IMR-90 (cell line): ENCODE measurements around the gene DIO1. TPM values are rescaled to one million over a fixed set of nuclear protein-coding genes. Genes with fewer than 3 reads are reported as not detected.
A peak's percentile ranks its signal among the peaks of the same experiment; 100 is the strongest.

ENCODE experiments used
- ATAC-seq: fragments of 200-7000 bp; cut with Tn5 transposase; 2 replicates; pipeline ENCODE4 v1.9.1; 2020; ENCODE audit warnings: low read depth, mild to moderate bottlenecking, moderate library complexity
- Bru-seq: library from RNA; stranded (reverse); fragments of 400-500 nt; gene quantifications from one replicate; lab custom pipeline; 2021; lab: Mats Ljungman, UMichigan
- BruChase-seq, 2 experiments: library from RNA; stranded (reverse); fragments of 400-500 nt; gene quantifications; one replicate each; lab custom pipeline; 2021; lab: Mats Ljungman, UMichigan
- BruUV-seq: library from RNA; stranded (reverse); fragments of 400-500 nt; replicated peaks from 2 replicates; lab custom pipeline; 2021; lab: Mats Ljungman, UMichigan
- CTCF ChIA-PET: fragments of 300-600 bp; formaldehyde crosslinking; extraction: SDS; loops from one replicate; lab custom pipeline; 2021; ENCODE audit warnings: antibody characterized with exemption; lab: Yijun Ruan, JAX
- POLR2A ChIA-PET: fragments of 300-600 bp; sonication (Branson Sonifier 250); formaldehyde crosslinking; loops from one replicate; lab custom pipeline; 2022; ENCODE audit warnings: antibody characterized with exemption; ENCODE audit not compliant: unreplicated experiment; lab: Charles Lee
- DNase-seq: peaks from one replicate; pipeline ENCODE4 v3.0.0; 2013
- H2AFZ ChIP-seq: replicated peaks from 2 replicates; pipeline ENCODE3; 2013; ENCODE audit warnings: low read length, mild to moderate bottlenecking; ENCODE audit not compliant: poor library complexity
- H2AK5ac ChIP-seq: 2 replicates; pipeline ENCODE4 v1.6.1; 2013; ENCODE audit warnings: low read depth, low read length, inconsistent platforms
- H2AK9ac ChIP-seq: replicated peaks from 2 replicates; pipeline ENCODE3; 2013; ENCODE audit warnings: mild to moderate bottlenecking, low read depth, low read length, moderate library complexity; ENCODE audit not compliant: poor library complexity
- H2BK120ac ChIP-seq: 2 replicates; pipeline ENCODE4 v1.6.1; 2013; ENCODE audit warnings: low read depth, low read length, inconsistent platforms
- H2BK15ac ChIP-seq: 3 replicates; pipeline ENCODE4 v1.6.1; 2013; ENCODE audit warnings: low read depth, low read length, inconsistent platforms
- H2BK20ac ChIP-seq: 2 replicates; pipeline ENCODE4 v1.6.1; 2013; ENCODE audit warnings: low read depth, mild to moderate bottlenecking, inconsistent platforms, low read length, moderate library complexity
- H2BK5ac ChIP-seq: 2 replicates; pipeline ENCODE4 v1.6.1; 2013; ENCODE audit warnings: mild to moderate bottlenecking, low read depth, low read length, inconsistent platforms; ENCODE audit not compliant: poor library complexity, severe bottlenecking
- H3K14ac ChIP-seq: replicated peaks from 2 replicates; pipeline ENCODE4 v1.6.1; 2013; ENCODE audit warnings: low read depth, low read length, inconsistent platforms
- H3K18ac ChIP-seq: 2 replicates; pipeline ENCODE4 v1.6.1; 2013; ENCODE audit warnings: low read depth, low read length, control low read depth
- H3K23ac ChIP-seq: 2 replicates; pipeline ENCODE4 v1.6.1; 2013; ENCODE audit warnings: low read depth, low read length, inconsistent platforms
- H3K27ac ChIP-seq: 2 replicates; pipeline ENCODE4 v1.5.1; 2013; ENCODE audit warnings: mild to moderate bottlenecking, control low read depth, low read length; ENCODE audit not compliant: insufficient read depth
- H3K27me3 ChIP-seq: 2 replicates; pipeline ENCODE4 v1.6.1; 2013; ENCODE audit warnings: low read length; ENCODE audit not compliant: control insufficient read depth, insufficient read depth
- H3K36me3 ChIP-seq: 2 replicates; pipeline ENCODE4 v1.6.1; 2013; ENCODE audit warnings: low read length, mixed read lengths; ENCODE audit not compliant: control insufficient read depth, insufficient read depth
- H3K4ac ChIP-seq: 2 replicates; pipeline ENCODE4 v1.6.1; 2013; ENCODE audit warnings: low read depth, low read length, inconsistent platforms
- H3K4me1 ChIP-seq: 2 replicates; pipeline ENCODE4 v1.6.1; 2013; ENCODE audit warnings: low read length, mixed read lengths; ENCODE audit not compliant: control insufficient read depth, insufficient read depth
- H3K4me2 ChIP-seq: 2 replicates; pipeline ENCODE4 v1.6.1; 2013; ENCODE audit warnings: low read depth, mild to moderate bottlenecking, control low read depth, low read length, moderate library complexity
- H3K4me3 ChIP-seq: 2 replicates; pipeline ENCODE4 v1.5.1; 2013; ENCODE audit warnings: low read depth, mild to moderate bottlenecking, control low read depth, low read length, moderate library complexity; ENCODE audit not compliant: insufficient read depth
- H3K56ac ChIP-seq: 2 replicates; pipeline ENCODE4 v1.6.1; 2013; ENCODE audit warnings: low read length, inconsistent platforms; ENCODE audit not compliant: insufficient read depth; ENCODE audit errors: extremely low read depth
- H3K79me1 ChIP-seq, 2 experiments: 2 replicates each; pipeline ENCODE4 v1.6.1; 2013; ENCODE audit warnings: low read length in 2 of 2, inconsistent platforms in 1 of 2, low read depth in 1 of 2
- H3K9ac ChIP-seq: 2 replicates; pipeline ENCODE4 v1.6.1; 2013; ENCODE audit warnings: low read depth, low read length, control low read depth
- H3K9me1 ChIP-seq: 2 replicates; pipeline ENCODE4 v1.6.1; 2013; ENCODE audit warnings: low read length, inconsistent platforms; ENCODE audit not compliant: insufficient read depth
- H3K9me3 ChIP-seq: 2 replicates; pipeline ENCODE4 v1.6.1; 2013; ENCODE audit warnings: low read length; ENCODE audit not compliant: control insufficient read depth, insufficient read depth
- H4K20me1 ChIP-seq: 2 replicates; pipeline ENCODE4 v1.6.1; 2013; ENCODE audit warnings: low read length, inconsistent platforms; ENCODE audit not compliant: insufficient read depth
- H4K5ac ChIP-seq: 2 replicates; pipeline ENCODE4 v1.6.1; 2013; ENCODE audit warnings: mild to moderate bottlenecking, low read depth, low read length, control low read depth
- H4K8ac ChIP-seq, 2 experiments: 2 replicates each; pipeline ENCODE4 v1.6.1; 2013; ENCODE audit warnings: low read depth in 2 of 2, low read length in 2 of 2, control low read depth in 1 of 2, inconsistent platforms in 1 of 2
- H4K91ac ChIP-seq: 2 replicates; pipeline ENCODE4 v1.6.1; 2013; ENCODE audit warnings: low read depth, low read length, inconsistent platforms; ENCODE audit not compliant: insufficient read depth
- BHLHE40 ChIP-seq: fragments of 150-350 bp; IDR thresholded peaks from 2 replicates; pipeline ENCODE4 v1.6.1; 2016; ENCODE audit warnings: mild to moderate bottlenecking, low read depth, low read length
- CEBPB ChIP-seq: IDR thresholded peaks from 2 replicates; pipeline ENCODE4 v1.6.1; 2012; ENCODE audit warnings: low read depth, low read length, improper control_type of control experiment
- MAFK ChIP-seq: IDR thresholded peaks from 2 replicates; pipeline ENCODE4 v1.6.1; 2012; ENCODE audit warnings: low read depth, low read length, improper control_type of control experiment
- MAZ ChIP-seq: IDR thresholded peaks from 2 replicates; pipeline ENCODE4 v1.6.1; 2012; ENCODE audit warnings: low read depth, mild to moderate bottlenecking, low read length, improper control_type of control experiment, moderate library complexity, borderline replicate concordance
- MXI1 ChIP-seq: IDR thresholded peaks from 2 replicates; pipeline ENCODE4 v1.6.1; 2012; ENCODE audit warnings: low read depth, mild to moderate bottlenecking, low read length, moderate library complexity, borderline replicate concordance
- NFE2L2 ChIP-seq: fragments of 150-350 bp; IDR thresholded peaks from 2 replicates; pipeline ENCODE4 v1.6.1; 2016; ENCODE audit warnings: low read depth, mild to moderate bottlenecking, low read length
- SMC3 ChIP-seq: fragments of 150-350 bp; IDR thresholded peaks from 2 replicates; pipeline ENCODE4 v1.6.1; 2016; ENCODE audit warnings: low read depth, mild to moderate bottlenecking, antibody characterized with exemption, low read length, moderate library complexity
- WGBS, 2 experiments: methylation state at CpG; one replicate each; pipeline versions ENCODE4 v1.1.5 to v1.1.7; 2013; ENCODE audit warnings: missing lambda C conversion rate in 2 of 2; ENCODE audit not compliant: insufficient read length in 1 of 2; ENCODE audit errors: extremely low coverage in 2 of 2; 5-methylcytosine and 5-hydroxymethylcytosine counted together
- dilution Hi-C: fragments of 300-500 bp; cut with HindIII; formaldehyde crosslinking; loops from one replicate; pipeline ENCODE4 v1.14.3; 2018; ENCODE audit warnings: low sequenced_read_pairs; ENCODE audit not compliant: unreplicated experiment
- in situ Hi-C: fragments of 300-500 bp; cut with MboI; formaldehyde crosslinking; loops from 3 replicates; pipeline ENCODE4 v1.14.3; 2019; ENCODE audit warnings: low sequenced_read_pairs, inconsistent platforms, mixed read lengths
- intact Hi-C: fragments of 100-400 bp; cut with micrococcal nuclease; formaldehyde crosslinking; loops from 2 replicates; pipeline ENCODE4 v1.10.0; 2022
- long read RNA-seq: library from polyadenylated mRNA; unstranded; transcript quantifications from one replicate; pipeline ENCODE4 v2.0.0, GENCODE V29; 2021; ENCODE audit not compliant: unreplicated experiment
- polyA plus RNA-seq, 3 experiments: library from polyadenylated mRNA; depleted of rRNA; stranded (reverse); fragments of >200 nt; gene quantifications; 2 replicates each; pipeline ENCODE4 v1.2.3, GENCODE V29; 2012; ENCODE audit warnings: low replicate concordance in 1 of 3
- total RNA-seq: library from RNA; depleted of rRNA; stranded (reverse); fragments of >200 nt; gene quantifications from 2 replicates; pipeline ENCODE4 v1.2.3, GENCODE V29; 2012; rRNA removed
- TF ChIP-seq, protein P1 (sequence below): fragments of 150-350 bp; IDR thresholded peaks from 2 replicates; pipeline ENCODE4 v1.6.1; 2016; ENCODE audit warnings: low read depth, mild to moderate bottlenecking, low read length, moderate library complexity, borderline replicate concordance
- TF ChIP-seq, protein P2 (sequence below): fragments of 150-350 bp; IDR thresholded peaks from 2 replicates; pipeline ENCODE4 v1.6.1; 2017; ENCODE audit warnings: mild to moderate bottlenecking, antibody characterized with exemption, low read length, low read depth
- TF ChIP-seq, protein P3 (sequence below): conservative IDR thresholded peaks from 2 replicates; pipeline ENCODE4 v1.5.1; 2012; ENCODE audit warnings: mild to moderate bottlenecking, low read depth, low read length, improper control_type of control experiment

Gene DIO1
- total RNA-seq, result not detected in 2 replicates
- polyA plus RNA-seq (2012; rRNA removed), result not detected in 2 replicates
- not detected in 2 replicates for polyA plus RNA-seq (2012; cell fraction: cytosol; rRNA removed)
- polyA plus RNA-seq (2012; cell fraction: nucleus; rRNA removed; ENCODE audit: low replicate concordance), result not detected in 2 replicates
- not detected for Bru-seq, nascent RNA
- BruChase-seq, experiment 1, labeled RNA remaining after a 6-hour chase, result percentile 5 among the genes with signal in this experiment
- BruChase-seq, experiment 2, labeled RNA remaining after a 2-hour chase, result percentile 9 among the genes with signal in this experiment
- long read RNA-seq, result 0 reads

DNA sequence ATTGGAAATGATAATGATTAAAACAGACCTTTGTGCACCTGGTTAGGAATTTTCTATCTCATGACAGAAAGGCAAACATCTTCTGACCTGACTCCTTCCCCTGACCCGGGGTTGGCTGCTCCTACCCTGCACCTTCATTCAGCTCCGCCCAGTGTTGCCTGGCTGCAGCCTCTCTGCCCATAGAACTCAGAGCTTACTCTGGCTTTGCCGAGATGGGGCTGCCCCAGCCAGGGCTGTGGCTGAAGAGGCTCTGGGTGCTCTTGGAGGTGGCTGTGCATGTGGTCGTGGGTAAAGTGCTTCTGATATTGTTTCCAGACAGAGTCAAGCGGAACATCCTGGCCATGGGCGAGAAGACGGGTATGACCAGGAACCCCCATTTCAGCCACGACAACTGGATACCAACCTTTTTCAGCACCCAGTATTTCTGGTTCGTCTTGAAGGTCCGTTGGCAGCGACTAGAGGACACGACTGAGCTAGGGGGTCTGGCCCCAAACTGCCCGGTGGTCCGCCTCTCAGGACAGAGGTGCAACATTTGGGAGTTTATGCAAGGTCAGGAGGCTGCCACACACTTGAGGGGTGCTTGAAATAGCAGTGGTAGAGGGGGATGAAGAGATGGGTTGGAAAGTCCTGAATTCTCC, at the start of gene DIO1:
DIO1 (plus strand) TSS at position 189 of the 638 bp plus-strand sequence; CDS start at position 213, 24 bp downstream.
- CTCF ChIA-PET, result no interaction called here
- BruUV-seq, result no TSS peak

More for the DNA sequence above, at the start of gene DIO1:
- in situ Hi-C loops (no loop called here), dilution Hi-C loops (no loop called here), intact Hi-C loops (no loop called here)
- H3K9ac ChIP-seq, result no peak within 1 kb of the TSS
- no peaks in the 10 kb centered on the region for H3K9me3 ChIP-seq
- no peak within 1 kb of the TSS for H2BK5ac ChIP-seq
- H3K23ac ChIP-seq, result no peak within 1 kb of the TSS
- H3K18ac ChIP-seq, result no peak within 1 kb of the TSS
- 96% methylated on average over 5 of the region's 14 CpGs; no CpG with 5 or more reads in 1 of the 2 experiments for WGBS, 2 experiments
- peaks cover 12% of the 10 kb centered on the region; the same call in 1 of the 2 replicates for H4K20me1 ChIP-seq
- no peak within 1 kb of the TSS for H4K5ac ChIP-seq
- H3K27ac ChIP-seq, result no peak within 1 kb of the TSS
- H2BK120ac ChIP-seq, result no peak within 1 kb of the TSS
- 0 out of 2 replicates have a peak within 1 kb of the TSS, but pooled peaks have one; percentile 33 for H2AK5ac ChIP-seq
- H2AK9ac ChIP-seq, result no peak within 1 kb of the TSS
- peaks cover 18% of the 10 kb centered on the region for H3K9me1 ChIP-seq
- POLR2A ChIA-PET, result interaction anchor here (0.7 kb wide), 1 partner anchor 33 kb away, joined by 4 read pairs; no protein-coding TSS in a partner anchor
- H3K79me1 ChIP-seq, result peaks cover 3 to 7% of the 10 kb centered on the region in 2 experiments
- no peak within 1 kb of the TSS for H2BK20ac ChIP-seq
- H3K4ac ChIP-seq, result 0 out of 2 replicates have a peak within 1 kb of the TSS, but pooled peaks have one; percentile 6
- no peak within 1 kb of the TSS for H3K14ac ChIP-seq
- no peak within 1 kb of the TSS for H3K56ac ChIP-seq
- no peak within 1 kb of the TSS for H3K4me2 ChIP-seq
- no peak within 1 kb of the TSS for H4K8ac ChIP-seq
- H4K91ac ChIP-seq, result no peak within 1 kb of the TSS
- H3K4me3 ChIP-seq, result no peak within 1 kb of the TSS
- H2BK15ac ChIP-seq, result no peak within 1 kb of the TSS
- no peak within 1 kb of the TSS for H2AFZ ChIP-seq
- DNase-seq (no peak), ATAC-seq (no peak)
- peaks cover 17% of the 10 kb centered on the region for H3K4me1 ChIP-seq
- no peak for TF ChIP-seq SMC3
- no peak for TF ChIP-seq CEBPB
- no peak for TF ChIP-seq BHLHE40
- TF ChIP-seq, protein P1, sequence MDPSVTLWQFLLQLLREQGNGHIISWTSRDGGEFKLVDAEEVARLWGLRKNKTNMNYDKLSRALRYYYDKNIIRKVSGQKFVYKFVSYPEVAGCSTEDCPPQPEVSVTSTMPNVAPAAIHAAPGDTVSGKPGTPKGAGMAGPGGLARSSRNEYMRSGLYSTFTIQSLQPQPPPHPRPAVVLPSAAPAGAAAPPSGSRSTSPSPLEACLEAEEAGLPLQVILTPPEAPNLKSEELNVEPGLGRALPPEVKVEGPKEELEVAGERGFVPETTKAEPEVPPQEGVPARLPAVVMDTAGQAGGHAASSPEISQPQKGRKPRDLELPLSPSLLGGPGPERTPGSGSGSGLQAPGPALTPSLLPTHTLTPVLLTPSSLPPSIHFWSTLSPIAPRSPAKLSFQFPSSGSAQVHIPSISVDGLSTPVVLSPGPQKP, result no peak
- TF ChIP-seq, protein P2, sequence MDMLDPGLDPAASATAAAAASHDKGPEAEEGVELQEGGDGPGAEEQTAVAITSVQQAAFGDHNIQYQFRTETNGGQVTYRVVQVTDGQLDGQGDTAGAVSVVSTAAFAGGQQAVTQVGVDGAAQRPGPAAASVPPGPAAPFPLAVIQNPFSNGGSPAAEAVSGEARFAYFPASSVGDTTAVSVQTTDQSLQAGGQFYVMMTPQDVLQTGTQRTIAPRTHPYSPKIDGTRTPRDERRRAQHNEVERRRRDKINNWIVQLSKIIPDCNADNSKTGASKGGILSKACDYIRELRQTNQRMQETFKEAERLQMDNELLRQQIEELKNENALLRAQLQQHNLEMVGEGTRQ, result no peak
- no peak for TF ChIP-seq NFE2L2
- TF ChIP-seq MXI1, result no peak
- TF ChIP-seq MAFK, result no peak
- TF ChIP-seq, protein P3, sequence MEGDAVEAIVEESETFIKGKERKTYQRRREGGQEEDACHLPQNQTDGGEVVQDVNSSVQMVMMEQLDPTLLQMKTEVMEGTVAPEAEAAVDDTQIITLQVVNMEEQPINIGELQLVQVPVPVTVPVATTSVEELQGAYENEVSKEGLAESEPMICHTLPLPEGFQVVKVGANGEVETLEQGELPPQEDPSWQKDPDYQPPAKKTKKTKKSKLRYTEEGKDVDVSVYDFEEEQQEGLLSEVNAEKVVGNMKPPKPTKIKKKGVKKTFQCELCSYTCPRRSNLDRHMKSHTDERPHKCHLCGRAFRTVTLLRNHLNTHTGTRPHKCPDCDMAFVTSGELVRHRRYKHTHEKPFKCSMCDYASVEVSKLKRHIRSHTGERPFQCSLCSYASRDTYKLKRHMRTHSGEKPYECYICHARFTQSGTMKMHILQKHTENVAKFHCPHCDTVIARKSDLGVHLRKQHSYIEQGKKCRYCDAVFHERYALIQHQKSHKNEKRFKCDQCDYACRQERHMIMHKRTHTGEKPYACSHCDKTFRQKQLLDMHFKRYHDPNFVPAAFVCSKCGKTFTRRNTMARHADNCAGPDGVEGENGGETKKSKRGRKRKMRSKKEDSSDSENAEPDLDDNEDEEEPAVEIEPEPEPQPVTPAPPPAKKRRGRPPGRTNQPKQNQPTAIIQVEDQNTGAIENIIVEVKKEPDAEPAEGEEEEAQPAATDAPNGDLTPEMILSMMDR, result no peak
- TF ChIP-seq MAZ, result no peak
- no peaks in the 10 kb centered on the region for H3K27me3 ChIP-seq
- no peaks in the 10 kb centered on the region for H3K36me3 ChIP-seq
